Measurements from ENCODE around the gene FILIP1. TPM values are rescaled to one million over a fixed set of nuclear protein-coding genes. Genes with fewer than 3 reads are reported as not detected.

FILIP1 gene
- total RNA-seq, 1 donor from 2014 or later = 13.6 TPM

GRCh38 chr6:75268121-75268987, 225.2 kb downstream of the FILIP1 start:
- peak overlapping the region in 1 of 2 donors; percentile 23 for H3K27ac ChIP-seq
- DNase-seq (ENCODE audit: low spot score in 2 of 2) = no peak
- intact Hi-C loops (cut with DNase I) = no loop called here

DNA sequence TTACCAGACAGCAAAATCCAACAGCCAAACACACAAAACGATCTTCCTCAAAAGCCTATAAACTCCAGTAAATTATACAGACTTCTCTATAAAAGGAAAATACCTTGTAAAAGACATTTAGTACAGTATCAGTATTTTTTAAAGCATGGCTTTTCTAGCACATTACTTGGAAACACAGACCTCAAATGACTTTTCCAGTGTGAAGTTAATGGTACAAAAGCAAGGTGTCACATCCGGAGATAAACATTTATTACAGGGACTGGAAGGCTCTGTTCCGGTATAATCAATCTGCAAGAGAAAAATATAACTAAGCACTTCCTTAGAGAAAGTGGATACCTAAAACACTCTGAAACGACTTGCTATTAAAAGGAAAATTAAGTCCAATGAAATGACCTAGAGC, 226.1 kb downstream of the FILIP1 start:
- no peak overlapping the region for H3K27ac ChIP-seq
- intact Hi-C loops (cut with DNase I) = no loop called here
- H3K36me3 ChIP-seq = peaks cover 9 to 18% of the 10 kb centered on the region in 2 donors

More at GRCh38 chr6:75268121-75268987, 225.2 kb downstream of the FILIP1 start:
- TF ChIP-seq, protein P1, sequence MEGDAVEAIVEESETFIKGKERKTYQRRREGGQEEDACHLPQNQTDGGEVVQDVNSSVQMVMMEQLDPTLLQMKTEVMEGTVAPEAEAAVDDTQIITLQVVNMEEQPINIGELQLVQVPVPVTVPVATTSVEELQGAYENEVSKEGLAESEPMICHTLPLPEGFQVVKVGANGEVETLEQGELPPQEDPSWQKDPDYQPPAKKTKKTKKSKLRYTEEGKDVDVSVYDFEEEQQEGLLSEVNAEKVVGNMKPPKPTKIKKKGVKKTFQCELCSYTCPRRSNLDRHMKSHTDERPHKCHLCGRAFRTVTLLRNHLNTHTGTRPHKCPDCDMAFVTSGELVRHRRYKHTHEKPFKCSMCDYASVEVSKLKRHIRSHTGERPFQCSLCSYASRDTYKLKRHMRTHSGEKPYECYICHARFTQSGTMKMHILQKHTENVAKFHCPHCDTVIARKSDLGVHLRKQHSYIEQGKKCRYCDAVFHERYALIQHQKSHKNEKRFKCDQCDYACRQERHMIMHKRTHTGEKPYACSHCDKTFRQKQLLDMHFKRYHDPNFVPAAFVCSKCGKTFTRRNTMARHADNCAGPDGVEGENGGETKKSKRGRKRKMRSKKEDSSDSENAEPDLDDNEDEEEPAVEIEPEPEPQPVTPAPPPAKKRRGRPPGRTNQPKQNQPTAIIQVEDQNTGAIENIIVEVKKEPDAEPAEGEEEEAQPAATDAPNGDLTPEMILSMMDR (IDR thresholded peaks at IDR 0.05) = no peak
- Histone ChIP-seq H3K36me3 (peaks cover 9 to 13% of the 10 kb centered on the region in 2 donors), H3K9me3 (no peaks in the 10 kb centered on the region), H3K27me3 (no peaks in the 10 kb centered on the region), H3K4me1 (peaks cover 0 to 5% of the 10 kb centered on the region in 2 donors), H3K4me3 (no peak overlapping the region)

DNA sequence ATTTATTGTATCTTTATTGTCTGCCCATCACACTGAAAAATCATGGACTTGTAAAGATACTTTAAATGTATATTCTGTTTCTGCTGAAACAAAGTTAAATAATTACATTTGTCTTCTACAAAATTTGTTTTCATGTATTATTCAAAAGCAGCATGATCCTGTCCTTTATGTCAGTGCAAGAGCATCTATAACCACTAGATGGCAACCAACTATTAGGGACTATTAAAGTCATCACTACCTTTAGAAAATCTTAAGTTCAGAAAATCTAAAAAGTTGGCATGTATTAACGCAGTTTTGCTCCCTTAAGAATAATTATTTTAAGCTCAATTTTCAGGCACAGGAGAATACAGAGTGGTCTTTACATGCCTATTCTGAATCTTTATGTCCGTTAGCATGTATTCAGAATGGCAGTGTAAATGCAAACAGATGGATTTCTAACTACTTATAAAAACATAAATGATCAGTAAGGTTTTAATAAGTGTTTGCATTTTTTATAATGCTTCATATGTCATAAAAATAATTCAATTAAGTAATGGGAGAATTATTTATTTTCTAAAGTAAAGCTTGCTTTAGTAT, 226.8 kb downstream of the FILIP1 start:
- H3K27me3 ChIP-seq = no peaks in the 10 kb centered on the region
- H3K36me3 ChIP-seq = peaks cover 11 to 23% of the 10 kb centered on the region in 2 donors
- intact Hi-C loops (cut with DNase I) = loop anchor here (1.0 kb wide), 1 partner anchor 259 kb away; no protein-coding TSS in a partner anchor
- TF ChIP-seq, protein P1 (IDR thresholded peaks at IDR 0.05) = peak; percentile 53 to 85 (median 77)
- no peak overlapping the region for H3K27ac ChIP-seq
- DNase-seq (ENCODE audit: low spot score in 2 of 2) = no peak
- no peaks in the 10 kb centered on the region for H3K9me3 ChIP-seq
- H3K4me3 ChIP-seq = no peak overlapping the region
- peaks cover 0 to 5% of the 10 kb centered on the region in 2 donors for H3K4me1 ChIP-seq

More for the DNA sequence above, 226.1 kb downstream of the FILIP1 start:
- peaks cover 0 to 5% of the 10 kb centered on the region in 2 donors for H3K4me1 ChIP-seq
- no peaks in the 10 kb centered on the region for H3K9me3 ChIP-seq
- TF ChIP-seq, protein P1 (IDR thresholded peaks at IDR 0.05) = no peak
- H3K27me3 ChIP-seq = no peaks in the 10 kb centered on the region
- H3K4me3 ChIP-seq = no peak overlapping the region
- no peak for DNase-seq (ENCODE audit: low spot score in 2 of 2)

DNA sequence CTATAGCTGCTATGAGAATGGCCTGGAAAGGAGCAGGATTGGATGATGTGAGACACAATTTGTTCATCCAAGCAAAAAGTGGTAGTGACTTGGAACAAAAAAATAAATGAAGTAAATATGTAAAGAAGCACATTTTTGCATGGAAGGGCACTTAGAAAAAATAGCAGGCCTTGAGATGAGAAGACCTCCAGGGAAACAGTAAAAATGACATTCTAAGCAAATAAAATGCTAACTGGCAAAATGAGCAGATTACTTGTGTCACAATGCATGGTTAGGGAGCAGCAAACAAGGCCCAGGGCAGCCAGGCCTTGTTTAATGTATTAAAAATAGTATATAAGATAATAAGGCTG, 230.2 kb downstream of the FILIP1 start:
- TF ChIP-seq, protein P1 (IDR thresholded peaks at IDR 0.05) = no peak
- Histone ChIP-seq H3K9me3 (no peaks in the 10 kb centered on the region), H3K27me3 (no peaks in the 10 kb centered on the region), H3K4me3 (no peak overlapping the region), H3K36me3 (peaks cover 21 to 39% of the 10 kb centered on the region in 2 donors), H3K27ac (no peak overlapping the region), H3K4me1 (peaks cover 0 to 5% of the 10 kb centered on the region in 2 donors)
- DNase-seq (ENCODE audit: low spot score in 2 of 2) = no peak
- intact Hi-C loops (cut with DNase I) = no loop called here

- no peak overlapping the region for H3K27ac ChIP-seq
- TF ChIP-seq, protein P1 (IDR thresholded peaks at IDR 0.05) = no peak
- H3K4me3 ChIP-seq = no peak overlapping the region
- DNase-seq (ENCODE audit: low spot score in 2 of 2) = no peak
- H3K27me3 ChIP-seq = no peaks in the 10 kb centered on the region
- intact Hi-C loops (cut with DNase I) = no loop called here
- peaks cover 0 to 5% of the 10 kb centered on the region in 2 donors for H3K4me1 ChIP-seq
- H3K36me3 ChIP-seq = peaks cover 21 to 44% of the 10 kb centered on the region in 2 donors
- no peaks in the 10 kb centered on the region for H3K9me3 ChIP-seq
These were observed 230.7 kb downstream of the FILIP1 start for GRCh38 chr6:75262716-75263400.

Data from ascending aorta (tissue), 2 donors.